ENCODE data around the gene PDE3B.
"Not testable (repeated sequence)": the region's sequence is repeated elsewhere in the genome, so short reads cannot be mapped to it uniquely, and the experiment has no call there.

PDE3B gene

GRCh38 chr11:14643697-14644225 lies at the start of gene PDE3B:
PDE3B (plus strand) TSS chr11:14643804; CDS start chr11:14644076, 272 bp downstream.
- DNase-seq (ENCODE audit: low read depth) = no peak

- not testable (repeated sequence) for DNase-seq (ENCODE audit: low read depth)
These were observed 48.3 kb upstream of the PDE3B start for GRCh38 chr11:14595261-14595660.

- no peak for DNase-seq (ENCODE audit: low read depth)
These were observed 35.9 kb upstream of the PDE3B start for GRCh38 chr11:14607713-14608112.

GRCh38 chr11:14609902-14610301 lies 33.7 kb upstream of the PDE3B start:
- no peak for DNase-seq (ENCODE audit: low read depth)

GRCh38 chr11:14611939-14612338 lies 31.7 kb upstream of the PDE3B start:
- no peak for DNase-seq (ENCODE audit: low read depth)

GRCh38 chr11:14612694-14613093 lies 30.9 kb upstream of the PDE3B start:
- DNase-seq (ENCODE audit: low read depth) = no peak

- no peak for DNase-seq (ENCODE audit: low read depth)
These were observed 29.4 kb upstream of the PDE3B start for GRCh38 chr11:14614091-14614622.

GRCh38 chr11:14617241-14618027 lies 26.2 kb upstream of the PDE3B start:
- no peak for DNase-seq (ENCODE audit: low read depth)

GRCh38 chr11:14618060-14618459 lies 25.5 kb upstream of the PDE3B start:
- no peak for DNase-seq (ENCODE audit: low read depth)

- DNase-seq (ENCODE audit: low read depth) = no peak
These were observed 23.7 kb upstream of the PDE3B start for GRCh38 chr11:14619603-14620531.

GRCh38 chr11:14622223-14622954 lies 21.2 kb upstream of the PDE3B start:
- DNase-seq (ENCODE audit: low read depth) = no peak

GRCh38 chr11:14623036-14623435 lies 20.6 kb upstream of the PDE3B start:
- DNase-seq (ENCODE audit: low read depth) = no peak

- DNase-seq (ENCODE audit: low read depth) = no peak
These were observed 17.9 kb upstream of the PDE3B start for GRCh38 chr11:14625586-14626205.

- DNase-seq (ENCODE audit: low read depth) = no peak
These were observed 17.0 kb upstream of the PDE3B start for GRCh38 chr11:14626650-14627049.

- not testable (repeated sequence) for DNase-seq (ENCODE audit: low read depth)
These were observed 9.9 kb upstream of the PDE3B start for GRCh38 chr11:14633506-14634224.

- no peak for DNase-seq (ENCODE audit: low read depth)
These were observed 8.8 kb upstream of the PDE3B start for GRCh38 chr11:14634813-14635212.

- DNase-seq (ENCODE audit: low read depth) = no peak
These were observed 8.1 kb upstream of the PDE3B start for GRCh38 chr11:14635546-14635945.

GRCh38 chr11:14636119-14636518 lies 7.5 kb upstream of the PDE3B start:
- DNase-seq (ENCODE audit: low read depth) = no peak

GRCh38 chr11:14637868-14638409 lies 5.7 kb upstream of the PDE3B start:
- DNase-seq (ENCODE audit: low read depth) = no peak

- DNase-seq (ENCODE audit: low read depth) = no peak
These were observed 5.0 kb upstream of the PDE3B start for GRCh38 chr11:14638561-14638960.
